ENCODE data around the gene PPP2R5C.

Gene PPP2R5C

DNA sequence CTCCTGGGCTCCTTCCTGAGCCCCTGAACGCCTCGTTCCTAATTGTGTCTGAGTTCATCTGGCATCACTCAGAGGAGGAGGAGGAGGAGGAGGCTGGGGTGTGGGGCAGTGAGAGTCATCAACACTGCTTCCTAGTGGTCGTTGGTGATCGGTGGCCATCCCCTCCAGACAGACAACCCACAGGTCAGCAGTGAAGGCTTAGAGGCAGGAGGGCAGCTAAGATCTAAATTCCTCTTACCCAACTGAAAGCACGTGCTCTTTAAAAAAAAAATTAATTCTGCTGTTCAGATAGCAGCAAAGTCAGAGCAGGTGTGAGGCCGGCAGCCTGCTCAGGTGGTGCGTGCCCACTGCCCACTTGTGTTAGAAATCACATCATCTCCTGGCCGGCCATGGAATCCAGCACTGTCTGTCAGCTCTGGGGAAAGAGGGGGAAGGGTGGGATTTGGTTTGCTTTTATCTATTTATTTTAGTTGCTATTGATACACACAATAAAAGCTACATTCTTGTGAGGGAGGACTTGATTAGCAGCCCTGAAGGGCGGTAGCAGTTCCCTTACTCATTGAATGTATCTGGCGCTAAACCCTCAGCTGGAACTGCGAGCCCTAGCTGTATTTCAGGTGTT, 46.6 kb downstream of the PPP2R5C start:
- Histone ChIP-seq H3K4me3 (no peak overlapping the region), H3K27ac (no peak overlapping the region)
- no peak for DNase-seq (ENCODE audit: low spot score)
- TF ChIP-seq, protein P1, sequence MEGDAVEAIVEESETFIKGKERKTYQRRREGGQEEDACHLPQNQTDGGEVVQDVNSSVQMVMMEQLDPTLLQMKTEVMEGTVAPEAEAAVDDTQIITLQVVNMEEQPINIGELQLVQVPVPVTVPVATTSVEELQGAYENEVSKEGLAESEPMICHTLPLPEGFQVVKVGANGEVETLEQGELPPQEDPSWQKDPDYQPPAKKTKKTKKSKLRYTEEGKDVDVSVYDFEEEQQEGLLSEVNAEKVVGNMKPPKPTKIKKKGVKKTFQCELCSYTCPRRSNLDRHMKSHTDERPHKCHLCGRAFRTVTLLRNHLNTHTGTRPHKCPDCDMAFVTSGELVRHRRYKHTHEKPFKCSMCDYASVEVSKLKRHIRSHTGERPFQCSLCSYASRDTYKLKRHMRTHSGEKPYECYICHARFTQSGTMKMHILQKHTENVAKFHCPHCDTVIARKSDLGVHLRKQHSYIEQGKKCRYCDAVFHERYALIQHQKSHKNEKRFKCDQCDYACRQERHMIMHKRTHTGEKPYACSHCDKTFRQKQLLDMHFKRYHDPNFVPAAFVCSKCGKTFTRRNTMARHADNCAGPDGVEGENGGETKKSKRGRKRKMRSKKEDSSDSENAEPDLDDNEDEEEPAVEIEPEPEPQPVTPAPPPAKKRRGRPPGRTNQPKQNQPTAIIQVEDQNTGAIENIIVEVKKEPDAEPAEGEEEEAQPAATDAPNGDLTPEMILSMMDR (IDR thresholded peaks at IDR 0.05): no peak

- Histone ChIP-seq H3K27ac (peak overlapping the region; percentile 97 to 98), H3K4me3 (peak overlapping the region; percentile 85)
- TF ChIP-seq, protein P1 (IDR thresholded peaks at IDR 0.05): no peak
- no peak for DNase-seq (ENCODE audit: low spot score)
Measured at GRCh38 chr14:101808894-101809670, 47.6 kb downstream of the PPP2R5C start.

- TF ChIP-seq, protein P1 (IDR thresholded peaks at IDR 0.05): no peak
- peak overlapping the region; percentile 97 to 98 for H3K27ac ChIP-seq
- peak; percentile 94 for DNase-seq (ENCODE audit: low spot score)
- peak overlapping the region; percentile 85 for H3K4me3 ChIP-seq
Measured at GRCh38 chr14:101809671-101810514, 48.4 kb downstream of the PPP2R5C start.

DNA sequence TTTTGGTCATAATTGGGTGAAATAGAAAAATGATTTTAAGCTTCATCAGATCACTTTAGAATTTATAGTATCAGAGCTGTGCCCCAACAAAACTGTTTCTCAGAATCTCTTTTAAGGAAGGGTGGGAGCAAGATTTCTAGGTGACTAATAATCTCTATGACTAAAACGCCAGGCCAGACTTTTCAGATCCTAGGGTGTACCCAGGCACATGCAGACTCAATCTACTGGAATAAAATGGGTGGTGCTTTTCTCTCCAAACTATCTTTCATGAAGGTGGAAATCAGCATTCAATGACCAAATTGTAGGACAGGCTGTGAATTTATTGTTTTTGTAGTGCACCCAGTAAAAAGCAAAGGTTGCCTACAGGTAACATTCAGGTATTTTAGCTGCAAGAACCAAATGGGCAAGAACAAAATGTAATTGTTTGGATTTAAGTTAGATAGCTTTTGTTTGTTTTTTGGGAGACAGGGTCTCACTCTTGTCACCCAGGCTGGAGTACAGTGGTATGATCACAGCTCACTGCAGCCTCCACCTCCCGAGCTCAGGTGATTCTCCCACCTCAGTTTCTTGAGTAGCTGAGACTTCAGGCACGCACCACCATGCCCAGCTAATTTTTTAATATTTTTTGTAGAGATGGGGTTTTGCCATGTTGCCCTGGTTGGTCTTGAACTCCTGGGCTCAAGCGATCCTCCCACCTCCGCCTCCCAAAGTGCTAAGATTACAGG, 49.5 kb downstream of the PPP2R5C start:
- TF ChIP-seq, protein P1 (IDR thresholded peaks at IDR 0.05): no peak

DNA sequence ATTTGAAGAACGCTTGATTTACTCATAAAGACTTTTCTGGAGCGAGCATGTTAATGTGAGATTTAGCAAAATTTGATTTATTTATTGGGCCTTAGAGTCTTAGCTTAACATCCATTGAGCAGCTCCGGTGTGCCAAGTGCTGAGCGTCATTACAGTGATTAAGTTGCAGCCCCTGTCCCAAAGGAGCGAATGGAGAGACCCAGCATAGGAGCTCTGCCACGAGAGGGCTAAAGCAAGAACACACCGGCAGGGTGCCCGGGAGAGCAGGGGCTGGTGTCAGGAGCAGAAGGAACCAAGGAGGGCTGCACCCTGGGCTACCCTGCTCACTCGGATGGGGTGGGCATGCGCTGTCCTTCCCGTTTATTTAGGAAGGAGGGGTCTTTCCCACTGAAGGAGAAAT, 50.6 kb downstream of the PPP2R5C start:
- TF ChIP-seq, protein P1 (IDR thresholded peaks at IDR 0.05): no peak
- Histone ChIP-seq H3K27ac (peak overlapping the region in 1 of 2 donors; percentile 28), H3K4me3 (no peak overlapping the region)
- DNase-seq (ENCODE audit: low spot score): no peak

More for the DNA sequence above, 49.5 kb downstream of the PPP2R5C start:
- Histone ChIP-seq H3K27ac (peak overlapping the region; percentile 97 to 98), H3K4me3 (peak overlapping the region; percentile 85)
- DNase-seq (ENCODE audit: low spot score): no peak

- TF ChIP-seq, protein P1 (IDR thresholded peaks at IDR 0.05): no peak
- Histone ChIP-seq H3K27ac (peak overlapping the region; percentile 7 to 57), H3K4me3 (no peak overlapping the region)
- no peak for DNase-seq (ENCODE audit: low spot score)
Measured at GRCh38 chr14:101813171-101813759, 51.8 kb downstream of the PPP2R5C start.
